GM21526 (cell line): ENCODE data around the gene GPR142.

Experiments used
- ATAC-seq: cut with Tn5 transposase; IDR thresholded peaks from one replicate; pipeline ENCODE4 v1.9.1; 2021; ENCODE audit warnings: moderate library complexity; ENCODE audit not compliant: unreplicated experiment, low FRiP score

GPR142 gene, protein sequence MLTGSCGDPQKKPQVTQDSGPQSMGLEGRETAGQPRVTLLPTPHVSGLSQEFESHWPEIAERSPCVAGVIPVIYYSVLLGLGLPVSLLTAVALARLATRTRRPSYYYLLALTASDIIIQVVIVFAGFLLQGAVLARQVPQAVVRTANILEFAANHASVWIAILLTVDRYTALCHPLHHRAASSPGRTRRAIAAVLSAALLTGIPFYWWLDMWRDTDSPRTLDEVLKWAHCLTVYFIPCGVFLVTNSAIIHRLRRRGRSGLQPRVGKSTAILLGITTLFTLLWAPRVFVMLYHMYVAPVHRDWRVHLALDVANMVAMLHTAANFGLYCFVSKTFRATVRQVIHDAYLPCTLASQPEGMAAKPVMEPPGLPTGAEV

DNA sequence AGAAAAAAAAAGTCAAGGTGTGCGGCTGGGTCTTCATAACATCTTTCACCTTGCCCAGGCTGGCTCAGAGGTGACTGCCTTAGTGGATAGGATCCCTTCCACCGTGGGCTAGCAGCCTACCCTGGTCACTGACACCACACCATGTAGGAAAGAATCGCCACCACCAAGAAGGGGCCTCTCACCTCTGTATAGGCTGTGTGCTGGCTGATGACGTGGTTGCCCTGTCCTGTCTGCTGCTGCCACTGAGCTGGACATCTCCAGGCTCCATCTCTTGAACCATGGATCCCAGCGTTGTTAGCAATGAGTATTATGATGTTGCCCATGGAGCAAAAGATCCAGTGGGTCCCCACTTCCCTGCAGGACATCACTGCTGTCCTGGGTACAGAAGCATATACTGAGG lies at the start of gene GPR142:
GPR142 (plus strand) TSS at position 301 of the 400 bp plus-strand sequence. CDS start 2,035 bp downstream, outside the sequence.
- ATAC-seq = no peak

DNA sequence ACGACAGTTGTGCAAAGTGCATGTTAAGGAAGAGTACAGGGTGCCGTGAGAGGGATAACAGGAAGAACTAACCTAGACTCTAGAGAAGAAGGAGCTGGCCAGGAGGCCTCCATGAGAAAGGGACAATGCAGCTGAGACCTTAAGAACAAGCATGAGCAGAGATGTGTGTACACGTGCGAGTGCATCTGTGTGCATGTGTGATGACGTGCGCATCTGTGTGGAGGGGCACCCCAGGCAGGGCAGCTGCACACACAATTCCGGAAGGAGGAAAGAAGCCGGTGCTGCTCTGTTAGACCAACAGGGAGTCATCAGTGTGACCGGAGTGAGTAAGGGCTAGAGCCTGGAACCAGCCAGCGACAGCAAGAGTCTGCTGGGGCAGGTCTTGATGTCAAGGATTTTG lies 48.9 kb upstream of the GPR142 start:
- ATAC-seq = no peak

DNA sequence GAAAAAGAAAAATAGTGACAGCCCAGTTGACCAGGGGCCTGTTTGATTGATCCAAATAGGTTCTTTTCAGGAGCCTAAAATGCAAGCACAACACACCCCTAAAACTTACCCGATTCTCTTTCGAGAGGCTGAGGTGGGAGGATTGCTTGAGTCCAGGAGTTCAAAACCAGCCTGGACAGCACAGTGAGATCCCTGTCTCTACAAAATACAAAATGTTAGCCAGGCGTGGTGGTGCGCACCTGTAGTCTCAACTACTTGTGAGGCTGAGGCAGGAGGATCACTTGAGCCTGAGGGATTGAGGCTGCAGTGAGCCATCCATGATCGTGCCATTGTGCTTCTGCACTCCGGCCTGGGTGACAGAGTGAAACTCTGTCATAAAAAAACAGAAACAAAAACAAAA lies 42.8 kb upstream of the GPR142 start:
- ATAC-seq = no peak

DNA sequence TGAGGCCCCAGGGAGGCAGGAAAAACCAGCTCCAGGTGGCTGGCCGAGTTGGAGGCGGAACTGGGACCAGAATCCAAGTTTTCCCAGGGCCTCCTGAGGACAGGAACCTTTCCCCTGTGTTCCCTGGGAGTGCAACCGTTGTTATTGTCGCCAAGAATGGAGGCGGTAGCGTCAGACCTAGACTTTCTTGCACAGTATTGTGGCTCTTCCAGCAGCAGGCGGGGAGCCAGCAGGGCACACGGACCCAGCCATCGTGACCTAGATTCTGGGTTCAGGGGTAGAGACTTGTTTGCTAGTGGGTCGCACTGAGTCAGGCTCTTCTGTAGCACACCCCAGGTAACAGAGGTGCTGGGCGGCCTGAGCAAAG lies 41.9 kb upstream of the GPR142 start:
- ATAC-seq = no peak

DNA sequence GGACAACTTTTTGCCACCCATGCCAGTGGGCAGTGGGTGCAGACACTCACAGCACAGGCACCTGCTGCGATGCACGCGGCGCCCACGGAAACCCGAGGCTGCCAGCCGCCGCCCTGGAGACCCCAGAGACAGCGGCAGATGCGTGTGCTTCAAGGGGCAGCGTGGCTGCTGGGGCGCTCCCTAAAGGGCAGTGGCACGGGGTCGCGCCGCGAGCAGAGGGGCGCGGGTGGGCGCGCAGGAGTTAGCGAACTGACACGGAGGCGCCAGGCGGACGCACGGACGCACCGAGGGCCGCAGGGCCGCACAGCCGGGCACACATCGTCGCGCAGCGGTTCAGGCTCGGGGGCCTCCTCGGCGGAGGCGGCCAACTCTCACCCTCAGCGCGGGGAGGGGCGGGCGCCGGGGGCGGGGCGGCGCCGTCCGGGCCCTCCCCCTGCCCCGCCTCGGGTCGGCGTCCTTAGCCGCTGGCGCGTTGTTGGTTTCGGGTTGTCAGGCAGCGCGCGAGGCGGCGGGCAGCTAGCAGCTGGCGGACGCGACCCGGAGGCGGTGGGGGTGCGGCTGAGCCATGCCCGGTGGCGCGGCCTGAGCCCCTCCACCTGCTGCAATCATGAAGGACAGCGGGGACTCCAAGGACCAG lies 41.4 kb upstream of the GPR142 start, which contains the start of gene KIF19:
KIF19 (plus strand) TSS at position 484 of the 637 bp plus-strand sequence; CDS start at position 608, 124 bp downstream.
- ATAC-seq = peak; percentile 71

DNA sequence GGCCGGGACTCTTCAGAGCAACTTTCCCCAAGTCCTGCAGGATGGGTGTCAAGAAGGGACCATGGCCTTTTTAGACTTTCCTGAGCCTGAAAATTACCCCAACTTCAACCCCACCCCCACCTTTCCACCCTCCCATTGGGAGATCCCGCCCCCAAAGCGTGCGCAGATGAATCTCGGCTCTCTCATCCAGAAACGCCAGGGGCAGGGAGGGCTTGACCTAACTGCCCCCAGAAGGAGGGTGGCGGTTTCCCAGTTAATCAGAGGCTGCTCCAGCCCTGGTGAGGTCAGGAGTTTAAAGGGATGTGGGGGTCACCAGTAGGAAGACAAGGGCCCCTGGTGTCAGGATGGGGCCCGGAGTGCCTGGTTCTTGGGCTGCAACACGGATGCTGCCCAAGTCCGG lies 40.8 kb upstream of the GPR142 start:
- no peak for ATAC-seq

DNA sequence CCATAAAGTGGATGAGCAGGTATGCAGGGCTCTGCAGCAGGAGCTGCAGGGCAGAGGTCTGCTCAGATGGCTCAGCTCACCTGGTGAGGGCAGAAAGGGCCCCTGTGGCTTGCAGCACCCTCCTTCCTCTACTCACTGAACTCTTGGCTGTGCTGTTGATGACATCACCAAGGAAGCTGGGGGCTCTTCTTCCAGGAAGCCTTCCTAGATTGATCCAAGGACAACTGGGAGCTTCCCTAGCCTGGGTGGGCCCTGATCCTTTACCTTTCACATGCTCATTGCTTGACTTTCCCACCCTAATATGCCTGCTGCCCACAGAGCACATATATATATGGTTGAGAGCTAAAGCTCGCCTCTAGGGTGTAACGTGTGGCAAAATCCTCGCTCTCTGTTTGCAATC lies 38.8 kb upstream of the GPR142 start:
- ATAC-seq = no peak

DNA sequence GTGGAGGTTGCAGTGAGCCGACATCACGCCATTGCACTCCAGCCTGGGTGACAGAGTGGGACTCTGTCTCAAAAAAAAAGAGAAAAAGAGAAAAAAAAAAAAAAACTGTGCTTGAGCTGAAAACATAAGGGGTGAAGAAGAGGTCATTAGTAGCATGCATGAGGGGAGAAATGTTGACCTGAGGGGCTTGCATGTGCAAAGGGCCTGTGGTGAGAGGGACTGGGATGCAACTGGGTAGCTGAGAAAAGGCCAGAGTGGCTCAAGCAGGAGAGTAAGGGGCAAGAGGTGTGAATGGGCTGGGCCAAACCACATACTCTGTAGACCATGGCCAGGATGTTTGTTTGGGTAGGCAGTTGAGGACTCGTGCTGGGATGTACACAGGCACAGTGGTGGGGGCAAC lies 37.9 kb upstream of the GPR142 start:
- ATAC-seq = no peak

DNA sequence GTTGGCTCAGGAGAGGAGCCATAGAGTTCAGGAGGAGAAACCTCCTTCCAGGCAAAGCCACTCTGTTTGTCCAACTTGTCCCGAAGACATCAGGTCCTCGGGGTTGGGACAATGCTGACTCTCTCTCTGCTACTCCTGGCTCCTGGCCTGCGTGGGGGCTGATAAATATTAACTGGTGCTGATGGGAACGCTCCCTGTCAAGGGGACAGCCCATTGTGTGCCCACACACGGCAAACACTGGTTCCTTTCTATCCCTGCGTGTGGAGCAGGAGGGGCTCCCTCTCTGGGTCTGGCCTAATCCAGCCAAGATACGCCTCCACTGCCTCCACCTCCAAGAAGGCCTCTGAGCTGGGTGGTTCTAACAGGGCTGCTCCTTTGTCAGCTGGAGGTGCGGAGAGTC lies 36.9 kb upstream of the GPR142 start:
- no peak for ATAC-seq

DNA sequence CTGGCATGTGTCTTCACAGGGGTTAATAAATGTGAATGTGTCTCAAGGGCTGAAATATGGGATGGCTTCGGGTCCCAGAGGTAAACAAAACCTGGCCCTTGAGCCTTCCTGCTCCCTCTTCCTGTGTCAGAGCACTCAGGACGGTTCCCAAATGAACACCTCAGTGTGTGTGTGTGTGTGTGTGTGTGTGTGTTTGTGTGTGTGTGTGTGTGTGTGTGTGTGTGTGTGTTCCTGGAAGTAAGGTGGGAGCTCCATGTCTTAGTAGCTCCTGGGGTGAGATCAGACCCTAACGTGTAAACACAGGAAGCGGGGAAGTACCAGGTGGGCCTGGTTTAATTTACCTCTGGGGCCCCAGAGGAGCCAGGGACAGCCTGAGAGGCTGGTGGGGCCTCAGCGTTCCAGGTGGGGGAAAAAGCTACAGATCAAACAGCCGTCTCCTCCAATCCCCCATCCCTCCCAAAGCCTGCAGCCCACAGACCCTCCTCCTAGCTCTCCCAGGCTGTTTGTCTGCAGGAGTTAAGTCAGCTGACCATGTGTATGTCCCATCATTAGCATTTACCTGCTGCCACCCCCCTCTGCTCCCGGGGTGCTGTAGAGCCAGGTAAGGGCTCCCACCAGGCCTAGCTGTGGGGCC lies 35.2 kb upstream of the GPR142 start:
- ATAC-seq = no peak

DNA sequence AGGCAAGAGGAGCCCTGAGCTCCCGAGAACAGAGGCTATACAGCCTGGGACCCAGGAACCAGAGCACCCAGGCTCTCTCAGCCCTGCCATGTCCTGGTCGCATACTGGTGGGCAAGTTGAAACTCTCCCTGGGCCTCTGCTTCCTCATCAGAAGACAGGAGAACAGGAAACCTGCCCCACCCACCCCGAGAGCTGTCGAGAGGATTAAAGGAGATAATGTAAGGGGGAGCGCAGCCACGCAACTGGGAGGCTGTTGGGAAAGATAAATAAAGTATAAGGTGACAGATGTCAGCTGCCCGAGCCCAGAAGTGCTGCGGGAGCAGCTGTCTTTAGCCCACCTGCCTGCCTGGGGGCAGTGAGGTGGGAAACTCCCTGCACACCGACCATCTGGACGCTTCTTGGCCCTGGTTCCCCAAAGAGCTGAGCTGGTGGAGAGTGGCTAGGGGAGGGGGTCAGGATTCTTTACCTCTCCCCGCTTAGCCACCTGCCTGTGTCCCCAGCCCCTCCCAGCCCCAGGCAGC lies 34.5 kb upstream of the GPR142 start:
- no peak for ATAC-seq

DNA sequence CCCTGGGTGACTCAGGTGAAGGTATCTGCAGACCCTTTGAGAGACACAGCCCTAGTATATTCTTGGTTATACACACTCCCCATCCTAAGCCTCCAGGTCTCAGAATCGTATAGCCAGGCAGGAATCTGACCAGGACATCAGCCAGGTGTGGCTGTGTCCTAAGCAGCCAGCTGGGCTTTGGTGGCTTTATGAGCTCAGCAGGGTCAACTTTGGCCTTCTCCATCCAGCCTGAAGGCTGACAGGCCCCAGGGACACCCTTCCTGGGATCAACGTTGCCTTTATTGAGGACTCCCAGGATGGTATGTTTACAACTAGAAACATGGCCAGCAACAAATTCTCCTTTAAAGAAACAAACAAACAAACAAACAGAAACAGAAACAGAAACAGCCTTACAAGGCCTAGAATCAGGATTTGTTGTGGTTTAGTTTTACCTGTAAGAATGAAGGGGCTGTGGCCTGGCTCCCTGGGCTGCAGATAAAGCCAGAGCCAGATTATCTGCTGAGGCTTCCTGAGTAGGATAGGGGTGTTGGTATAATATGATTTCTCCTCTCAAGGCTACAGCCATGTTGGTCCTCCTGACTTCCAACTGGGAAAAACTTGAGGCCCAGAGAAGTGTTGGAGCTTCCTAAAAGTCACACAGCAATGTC lies 32.8 kb upstream of the GPR142 start:
- no peak for ATAC-seq

DNA sequence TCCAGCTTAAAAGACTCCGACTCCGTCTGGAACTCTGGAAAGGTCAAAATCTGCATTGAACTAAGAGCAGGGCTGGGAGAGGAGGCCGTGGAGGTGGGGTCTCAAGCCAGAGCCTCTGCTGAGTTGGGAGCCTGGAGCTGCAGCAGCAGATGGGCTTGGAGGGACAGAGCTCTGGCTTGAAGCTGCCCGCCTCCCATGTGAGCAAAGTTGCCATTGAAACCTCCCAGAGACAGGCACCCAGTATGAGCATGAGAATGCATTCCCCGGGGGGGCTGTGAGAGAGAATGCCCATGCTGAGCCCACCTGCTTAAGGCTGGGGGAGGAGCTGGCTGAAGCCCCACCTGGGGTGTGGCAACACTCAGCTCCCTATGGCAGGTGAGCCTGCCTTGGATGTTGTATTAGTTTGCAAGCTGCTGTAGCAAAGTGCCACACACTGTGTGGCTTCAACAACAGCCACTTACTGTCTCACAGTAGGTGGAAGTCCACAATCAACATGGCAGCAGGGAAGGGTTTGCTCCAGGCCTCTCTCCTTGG lies 31.7 kb upstream of the GPR142 start:
- no peak for ATAC-seq

DNA sequence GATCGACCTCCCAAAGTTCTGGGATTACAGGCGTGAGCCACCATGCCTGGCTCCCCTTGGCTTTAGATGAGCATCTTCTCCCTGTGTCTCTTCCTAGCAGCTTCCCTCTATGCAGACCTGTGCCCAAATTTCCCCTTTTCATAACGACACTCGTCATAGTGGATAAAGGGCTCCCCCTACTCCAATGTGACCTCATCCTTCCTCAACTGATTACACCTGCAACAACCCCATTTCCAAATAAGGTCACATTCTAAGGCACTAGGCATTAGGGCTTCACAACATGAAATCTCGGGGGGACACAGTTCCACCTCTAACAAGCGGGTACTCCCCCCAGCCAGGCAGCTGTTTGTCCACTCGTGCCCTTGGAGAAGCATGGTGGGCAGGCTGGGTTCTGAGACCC lies 31.0 kb upstream of the GPR142 start:
- ATAC-seq = no peak

DNA sequence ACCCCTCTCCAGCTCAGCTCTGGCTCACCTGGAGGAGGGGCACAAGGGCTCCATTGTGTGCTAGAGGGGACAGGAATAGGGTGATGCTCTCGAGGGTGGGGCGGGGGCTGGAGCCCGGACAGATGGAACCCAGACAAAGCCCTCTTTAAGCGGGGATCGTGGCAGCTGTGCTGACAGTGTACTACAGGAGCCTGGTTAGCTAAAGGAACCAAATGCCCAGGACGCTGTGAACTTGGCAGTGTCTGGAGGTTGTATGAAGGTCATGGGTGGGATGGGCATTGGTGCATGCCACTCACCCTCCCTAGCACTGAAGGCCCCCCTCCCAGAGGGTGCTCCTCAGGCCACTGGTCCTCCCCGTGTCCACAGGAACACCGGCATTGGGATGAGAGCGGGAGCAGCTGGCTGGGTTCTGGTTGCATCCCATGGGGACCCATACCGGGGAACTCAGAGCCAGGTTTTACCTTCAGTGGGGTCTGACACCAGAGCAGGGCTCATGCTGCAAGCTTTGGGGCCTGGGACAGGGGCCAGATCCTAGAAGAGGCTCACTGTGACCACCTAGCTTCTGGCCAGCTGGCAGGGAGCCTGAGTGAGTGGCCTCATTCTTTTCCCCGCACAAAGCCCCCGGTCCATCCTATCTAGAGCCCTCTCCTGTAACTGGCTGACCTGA lies 29.3 kb upstream of the GPR142 start:
- ATAC-seq = no peak

DNA sequence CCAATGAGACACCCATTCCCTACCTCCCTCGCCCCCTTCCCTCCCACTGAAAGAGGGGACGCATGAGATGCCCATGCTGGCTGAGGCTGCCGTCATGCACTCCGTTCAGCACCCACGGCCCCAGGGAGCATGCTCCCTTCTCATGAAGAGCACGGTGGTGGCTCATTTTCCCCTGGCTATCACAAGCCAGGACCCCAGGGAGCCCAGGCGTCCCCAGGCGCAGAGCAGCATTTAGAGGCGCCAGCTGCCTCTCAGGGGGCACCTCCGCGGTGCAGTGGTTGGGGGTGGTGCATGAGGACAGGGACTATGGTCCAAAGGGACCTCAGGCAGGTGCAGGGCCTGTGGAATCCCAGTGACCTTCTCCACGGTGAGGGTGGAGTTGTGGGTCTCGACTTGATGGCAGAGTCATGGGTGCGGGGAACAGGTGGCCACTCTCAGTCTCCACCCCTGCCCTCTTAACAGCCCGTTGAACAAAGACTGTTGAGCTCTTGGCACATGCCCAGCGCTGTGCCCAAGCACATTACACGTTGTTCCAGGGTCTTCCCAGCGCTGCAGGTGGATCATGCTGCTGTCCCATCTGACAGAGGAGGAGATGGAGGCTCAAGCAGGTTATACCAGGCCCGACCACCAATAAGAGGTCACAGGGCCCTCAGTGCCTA lies 27.6 kb upstream of the GPR142 start:
- ATAC-seq = no peak

DNA sequence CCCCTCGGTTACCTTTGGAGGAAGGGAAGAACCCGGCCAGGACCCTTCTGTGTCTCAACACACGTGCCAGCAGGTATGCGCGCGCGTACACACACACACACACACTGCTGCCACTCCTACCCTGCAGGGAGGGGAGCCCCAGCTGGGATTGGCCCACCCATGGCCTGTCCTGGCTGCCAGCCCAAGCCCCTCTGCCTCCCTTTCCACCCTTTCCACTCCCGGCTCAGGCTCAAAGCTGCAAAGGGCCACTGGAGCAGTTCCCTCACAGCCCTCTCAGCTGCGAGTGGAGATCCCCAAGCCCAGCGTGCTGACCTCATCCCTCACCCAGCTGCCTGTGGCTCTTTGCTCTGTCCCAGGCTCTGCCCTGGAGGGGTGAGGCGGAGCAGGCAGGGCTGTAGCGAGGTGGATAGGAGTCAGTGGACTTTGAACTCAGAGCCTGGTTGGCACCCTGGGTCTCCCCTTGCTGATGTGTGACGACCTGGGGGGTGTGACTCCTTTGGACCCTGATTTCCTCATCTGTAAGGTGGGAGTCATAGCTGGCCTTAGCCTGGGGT lies 26.8 kb upstream of the GPR142 start:
- ATAC-seq = no peak

DNA sequence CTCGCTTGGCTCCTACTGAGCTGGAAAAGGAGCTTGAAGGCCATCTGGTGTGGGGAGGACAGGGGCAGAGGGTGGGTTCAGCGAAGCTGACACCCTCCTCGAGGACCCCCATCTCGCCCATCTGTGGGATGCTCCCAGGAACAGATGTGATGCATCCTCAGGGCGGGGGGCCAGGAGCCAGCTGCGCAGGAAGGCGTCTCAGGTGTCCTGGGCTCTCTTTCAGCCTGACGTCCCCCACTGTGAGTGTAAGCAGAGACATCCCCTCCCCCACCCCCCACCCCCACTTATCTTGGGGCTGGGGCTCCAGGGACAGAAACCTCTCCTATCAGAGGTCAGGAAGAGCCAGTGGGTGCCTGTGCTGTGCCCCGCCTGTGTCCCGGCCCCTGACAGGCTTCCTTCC lies 25.1 kb upstream of the GPR142 start:
- ATAC-seq = no peak

DNA sequence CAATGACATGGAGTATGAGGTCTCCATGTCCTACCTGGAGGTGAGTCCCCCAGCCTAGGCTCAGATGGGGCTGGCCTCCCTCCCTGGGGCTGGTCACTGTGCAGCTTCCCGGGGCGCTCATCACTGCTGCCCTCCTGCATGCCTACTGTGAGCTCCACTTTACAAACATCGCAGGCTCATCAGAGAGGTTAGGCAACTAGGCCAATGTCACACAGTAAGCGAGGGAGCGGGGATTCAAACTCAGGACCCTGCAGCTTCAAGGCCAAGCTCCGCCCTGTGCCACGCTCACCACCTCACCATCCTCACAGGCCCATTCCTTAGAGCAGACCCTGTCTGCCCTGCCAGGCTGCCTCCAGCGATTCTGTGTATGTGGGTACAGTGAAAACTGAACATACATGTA lies 24.2 kb upstream of the GPR142 start:
- no peak for ATAC-seq
